Left kidney (tissue), 2 donors: Measurements from ENCODE around the gene SMCO1. TPM values are rescaled to one million over a fixed set of nuclear protein-coding genes. Genes with fewer than 3 reads are reported as not detected.
"Not testable (repeated sequence)": the region's sequence is repeated elsewhere in the genome, so short reads cannot be mapped to it uniquely, and the experiment has no call there.

Source experiments
- DNase-seq: peaks from one replicate; pipeline ENCODE4 v3.0.0-alpha.2; 2013
- polyA plus RNA-seq: library from polyadenylated mRNA; unstranded; fragments of 120-200 nt; gene quantifications from one replicate; pipeline ENCODE4 v1.2.1, GENCODE V29; 2013; ENCODE audit not compliant: insufficient read length

SMCO1 gene
- polyA plus RNA-seq, 1 donor: not detected

DNA sequence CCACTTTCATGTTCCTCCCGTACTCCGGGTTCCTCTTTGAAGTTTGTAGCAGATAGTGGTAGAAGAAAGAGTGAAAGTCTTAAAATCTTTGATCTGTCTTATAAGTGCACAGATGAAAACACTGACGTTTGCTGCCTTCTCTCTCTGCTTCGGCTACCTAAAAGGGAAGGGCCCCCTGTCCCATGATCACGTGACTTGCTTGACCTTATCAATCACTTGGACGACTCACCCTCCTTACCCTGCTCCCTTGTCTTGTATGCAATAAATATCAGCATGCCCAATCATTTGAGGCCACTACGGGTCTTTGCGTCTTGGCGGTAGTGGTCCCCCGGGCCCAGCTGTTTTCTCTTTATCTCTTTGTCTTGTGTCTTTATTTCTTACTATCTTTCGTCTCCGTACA is 6.1 kb upstream of the SMCO1 start:
- DNase-seq: not testable (repeated sequence)

DNA sequence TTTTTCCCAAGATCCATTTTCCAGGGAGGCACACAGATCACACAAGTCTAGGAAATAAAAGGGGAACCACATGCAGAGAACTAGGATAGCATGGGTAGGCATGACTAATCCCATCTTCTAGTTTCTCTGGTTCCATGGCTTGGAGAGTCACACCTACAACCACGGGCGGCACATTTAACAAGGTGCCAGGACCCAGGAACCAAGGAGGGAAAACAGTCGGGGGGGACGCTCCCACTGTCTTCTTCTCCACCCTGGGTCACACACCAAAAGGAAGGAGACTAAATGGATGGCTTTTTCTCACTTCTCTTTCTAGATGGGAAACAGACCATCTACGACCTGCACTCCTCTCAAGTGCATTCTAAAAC is 4.6 kb upstream of the SMCO1 start:
- DNase-seq: no peak

DNA sequence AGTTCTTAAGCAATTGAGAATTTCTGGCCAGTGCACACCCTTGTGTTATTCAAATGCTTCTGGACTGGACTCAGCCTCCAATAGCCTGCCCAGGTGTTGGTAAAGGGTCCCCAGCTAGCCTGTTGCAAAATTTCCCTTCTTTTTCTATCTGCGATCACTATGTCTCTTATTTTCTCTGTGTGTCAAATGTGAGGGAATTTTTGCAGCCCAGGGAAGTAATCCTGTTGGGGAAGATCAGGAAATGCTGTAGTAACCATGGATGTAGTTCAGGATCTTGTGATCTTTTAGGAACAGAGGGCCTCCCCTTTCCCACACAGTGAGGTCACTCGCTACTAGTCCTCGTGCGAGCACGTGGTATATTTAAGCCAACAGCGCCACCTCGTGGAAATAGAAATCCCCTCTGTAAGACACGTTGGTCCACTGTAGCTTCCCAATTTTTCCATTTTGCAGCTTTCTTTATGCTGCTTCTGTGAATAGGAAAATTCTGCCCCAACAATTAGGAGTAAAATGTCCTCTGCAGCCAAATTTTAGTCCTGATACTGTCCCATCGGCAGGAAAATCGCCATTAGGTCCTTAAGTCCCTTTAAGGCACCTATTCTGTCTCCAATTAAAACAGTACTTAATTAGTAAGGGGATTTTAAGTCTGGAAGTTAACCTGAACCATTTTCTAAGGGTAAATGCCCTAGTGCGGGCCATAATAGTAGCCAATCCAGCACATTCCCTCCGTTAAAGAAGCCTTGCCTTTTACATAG is 4.0 kb upstream of the SMCO1 start:
- no peak for DNase-seq

DNA sequence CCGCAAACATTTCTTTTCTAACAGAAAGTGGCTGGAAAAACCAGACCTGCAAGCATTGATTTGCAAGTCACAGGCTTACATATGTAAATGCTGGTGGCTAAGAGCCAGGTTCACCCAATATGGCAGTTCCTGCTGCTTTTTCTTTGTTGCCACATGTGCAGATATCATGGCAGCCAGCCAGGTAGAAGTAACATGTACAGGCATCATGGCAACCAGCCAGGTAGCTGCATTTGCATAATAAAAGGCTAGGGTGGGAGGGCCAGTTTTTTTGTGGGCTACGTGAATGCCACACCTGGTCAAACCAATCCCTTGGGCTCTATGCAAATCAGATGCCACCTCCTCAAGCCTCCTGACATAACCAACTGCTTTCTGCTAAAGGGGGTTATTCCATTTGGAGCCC is 2.8 kb upstream of the SMCO1 start:
- no peak for DNase-seq

- DNase-seq: no peak
Measured at GRCh38 chr3:196517162-196517800, 2.1 kb upstream of the SMCO1 start.

GRCh38 chr3:196514350-196514716 is 813 bp downstream of the SMCO1 start:
- no peak for DNase-seq

DNA sequence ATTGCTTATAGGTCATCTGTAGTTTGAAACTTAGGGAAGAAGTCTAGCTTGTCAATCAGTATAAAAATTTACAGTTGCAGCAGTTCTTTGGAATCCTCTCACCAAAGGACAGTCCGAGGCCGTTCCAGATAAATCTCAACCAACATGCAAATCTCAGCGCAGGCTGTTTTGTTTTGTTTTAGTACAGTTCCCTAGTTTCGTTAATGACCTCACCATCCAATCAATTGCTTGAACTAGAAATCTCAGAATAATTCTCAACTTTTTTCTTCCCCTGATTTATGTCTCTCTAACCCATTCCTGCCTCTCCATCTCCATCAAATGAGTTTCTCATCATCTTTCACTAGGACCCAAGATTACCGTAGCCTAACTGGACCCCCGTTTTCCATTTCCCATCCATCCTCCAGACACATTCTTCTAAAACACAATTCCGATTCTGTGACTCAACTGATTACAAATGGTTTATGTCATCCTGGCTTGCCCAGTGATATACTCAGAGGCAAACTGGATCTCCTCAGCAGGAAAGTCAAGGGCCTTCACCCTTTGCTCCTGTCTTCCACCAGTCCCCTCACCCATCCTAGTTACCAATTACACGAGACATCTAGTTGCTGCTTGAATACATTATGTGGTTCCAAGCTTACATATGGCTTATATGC is 1.3 kb downstream of the SMCO1 start:
- no peak for DNase-seq

- not testable (repeated sequence) for DNase-seq
Measured at GRCh38 chr3:196511646-196512425, 3.3 kb downstream of the SMCO1 start.

DNA sequence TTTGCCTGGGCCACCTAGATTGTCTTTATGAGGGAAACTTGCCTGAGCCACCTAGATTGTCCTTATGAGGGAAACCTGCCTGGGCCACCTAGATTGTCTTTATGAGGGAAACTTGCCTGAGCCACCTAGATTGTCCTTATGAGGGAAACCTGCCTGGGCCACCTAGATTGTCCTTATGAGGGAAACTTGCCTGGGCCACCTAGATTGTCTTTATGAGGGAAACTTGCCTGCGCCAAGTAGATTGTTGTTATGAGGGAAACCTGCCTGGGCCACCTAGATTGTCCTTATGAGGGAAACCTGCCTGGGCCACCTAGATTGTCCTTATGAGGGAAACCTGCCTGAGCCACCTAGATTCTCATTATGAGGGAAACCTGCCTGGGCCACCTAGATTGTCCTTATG is 4.0 kb downstream of the SMCO1 start:
- not testable (repeated sequence) for DNase-seq

GRCh38 chr3:196506687-196507086 is 8.5 kb downstream of the SMCO1 start:
- no peak for DNase-seq

DNA sequence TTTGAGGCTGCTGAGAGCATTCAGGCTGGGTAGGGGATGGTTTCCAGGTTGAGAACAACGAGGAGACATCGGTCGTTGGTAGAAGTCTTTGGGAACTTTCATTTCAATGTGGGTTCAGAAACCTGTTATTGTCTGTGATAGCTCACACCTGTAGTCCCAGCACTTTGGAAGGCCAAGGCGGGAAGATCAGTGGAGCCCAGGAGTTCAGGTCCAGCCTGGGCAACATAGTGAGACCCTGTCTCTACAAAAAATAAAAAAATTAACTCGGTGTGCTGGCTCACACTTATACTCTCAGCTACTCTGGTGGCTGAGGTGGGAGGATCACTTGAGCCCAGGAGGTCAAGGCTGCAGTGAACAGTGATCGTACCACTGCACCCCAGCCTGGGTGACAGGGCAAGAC is 10.6 kb downstream of the SMCO1 start:
- no peak for DNase-seq

- DNase-seq: not testable (repeated sequence)
Measured at GRCh38 chr3:196504077-196504398, 11.1 kb downstream of the SMCO1 start.

GRCh38 chr3:196503196-196504076 is 11.7 kb downstream of the SMCO1 start, which contains the start of gene RNF168:
Gene RNF168, minus strand, starts transcription at chr3:196503768. Its CDS starts 595 bp downstream, at chr3:196503173.
- DNase-seq: peak; percentile 95

GRCh38 chr3:196502775-196503195 is 12.4 kb downstream of the SMCO1 start:
- DNase-seq: no peak

GRCh38 chr3:196501316-196502044 is 13.7 kb downstream of the SMCO1 start:
- DNase-seq: no peak

GRCh38 chr3:196499807-196500524 is 15.2 kb downstream of the SMCO1 start:
- DNase-seq: no peak

DNA sequence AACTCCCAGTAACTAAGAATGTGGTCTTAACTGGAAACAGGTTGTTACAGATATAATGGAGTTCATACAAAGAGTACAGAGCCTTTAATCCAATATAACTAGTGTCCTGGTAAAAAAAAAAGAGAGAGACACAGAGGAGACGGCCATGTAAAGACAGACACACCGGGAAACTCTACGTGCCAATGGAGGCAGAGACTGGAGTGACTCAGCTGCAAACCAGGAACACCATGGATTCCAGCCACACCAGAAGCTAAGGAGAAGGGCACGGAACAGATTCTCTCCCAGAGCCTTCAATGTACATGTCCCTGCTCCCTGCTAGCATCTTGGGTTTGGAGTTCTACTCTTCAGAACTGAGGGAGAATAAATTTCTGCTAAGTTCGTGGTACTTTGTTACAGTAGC is 16.1 kb downstream of the SMCO1 start:
- no peak for DNase-seq

GRCh38 chr3:196498297-196498696 is 16.8 kb downstream of the SMCO1 start:
- no peak for DNase-seq

DNA sequence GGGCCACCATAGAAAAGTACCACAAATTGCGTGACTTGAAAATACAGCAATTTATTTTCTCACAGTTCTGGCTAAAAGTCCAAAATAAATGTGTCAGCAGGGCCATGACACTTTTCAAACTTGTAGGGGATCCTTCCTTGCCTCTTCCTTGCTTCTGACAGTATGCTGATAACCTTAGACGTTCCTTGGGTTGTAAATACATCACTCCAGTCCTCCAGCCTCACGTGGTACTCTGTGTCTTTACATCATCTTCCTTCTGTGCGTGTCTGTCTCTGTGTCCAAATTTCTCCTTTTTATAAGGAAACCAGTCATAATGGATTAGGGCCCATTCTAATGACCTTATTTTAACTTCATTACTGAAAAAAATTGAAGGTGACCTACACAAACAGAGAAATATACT is 19.0 kb downstream of the SMCO1 start:
- no peak for DNase-seq

GRCh38 chr3:196493292-196493691 is 21.9 kb downstream of the SMCO1 start:
- DNase-seq: no peak
